GDM1 (cell line): ENCODE measurements around the gene RSU1.

Source experiments
- DNase-seq: peaks from one replicate; lab custom pipeline; 2025; lab: John Stamatoyannopoulos, UW

RSU1 gene

DNA sequence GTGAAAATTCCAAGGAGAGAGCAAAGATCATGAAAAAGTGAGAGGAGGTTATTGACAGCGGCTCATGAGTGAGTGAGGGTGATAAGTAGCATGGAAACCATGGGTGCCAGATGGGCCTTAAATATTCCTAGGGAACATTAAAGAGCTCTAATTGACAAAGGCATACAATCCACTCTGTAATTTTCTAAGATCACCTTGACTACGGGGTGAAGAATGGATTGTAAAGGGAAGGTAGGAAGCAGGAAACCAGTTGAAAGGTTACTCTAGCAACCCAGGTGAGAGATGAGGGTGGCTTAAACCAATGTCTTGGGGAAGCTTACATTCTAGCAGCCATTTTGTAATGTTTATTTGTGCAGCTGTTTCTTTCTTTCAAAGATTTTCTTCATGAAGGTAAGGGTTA is 75.7 kb downstream of the RSU1 start:
- no peak for DNase-seq

DNA sequence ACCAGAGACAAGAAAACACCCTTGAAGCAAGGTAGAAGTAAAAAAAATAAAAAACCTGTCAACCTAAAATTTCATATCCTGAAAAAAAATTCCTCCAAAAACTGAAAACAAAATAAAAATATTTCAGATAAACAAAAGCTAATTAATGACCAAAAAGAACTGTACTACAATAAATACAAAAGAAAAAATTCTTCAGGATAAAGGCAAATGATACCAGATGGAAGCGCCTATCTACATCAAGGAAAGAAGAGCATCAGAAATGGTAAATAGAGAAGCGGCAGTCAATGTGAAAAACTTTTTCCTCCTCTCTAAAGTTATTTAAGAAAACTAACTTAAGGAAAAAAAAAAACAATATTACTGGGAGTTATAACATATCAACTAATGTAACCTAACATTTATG is 79.8 kb downstream of the RSU1 start:
- DNase-seq = no peak

GRCh38 chr10:16735671-16736070 is 81.6 kb downstream of the RSU1 start:
- DNase-seq = no peak

DNA sequence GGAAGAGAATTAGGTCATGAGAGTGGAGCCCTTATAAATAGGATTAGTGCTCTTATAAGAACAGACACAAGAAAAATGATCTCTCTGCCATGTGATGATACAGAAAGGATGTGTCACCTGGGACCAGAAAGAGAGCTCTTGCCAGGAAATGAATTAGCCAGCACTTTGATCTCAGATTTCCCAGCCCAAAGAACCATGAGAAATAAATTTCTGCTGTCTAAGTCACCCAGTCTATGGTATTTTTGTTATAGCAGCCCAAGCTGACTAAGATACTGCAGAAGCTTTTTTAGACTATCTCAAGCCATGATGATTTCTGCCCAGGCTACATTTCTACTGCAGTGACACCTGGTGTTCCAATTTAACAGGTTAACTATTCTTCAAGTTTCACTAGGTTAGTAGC is 84.8 kb downstream of the RSU1 start:
- no peak for DNase-seq

- DNase-seq = no peak
Measured at GRCh38 chr10:16728266-16728665, 89.0 kb downstream of the RSU1 start.

GRCh38 chr10:16727666-16728065 is 89.6 kb downstream of the RSU1 start:
- DNase-seq = no peak

GRCh38 chr10:16724509-16724908 is 92.7 kb downstream of the RSU1 start:
- DNase-seq = no peak

DNA sequence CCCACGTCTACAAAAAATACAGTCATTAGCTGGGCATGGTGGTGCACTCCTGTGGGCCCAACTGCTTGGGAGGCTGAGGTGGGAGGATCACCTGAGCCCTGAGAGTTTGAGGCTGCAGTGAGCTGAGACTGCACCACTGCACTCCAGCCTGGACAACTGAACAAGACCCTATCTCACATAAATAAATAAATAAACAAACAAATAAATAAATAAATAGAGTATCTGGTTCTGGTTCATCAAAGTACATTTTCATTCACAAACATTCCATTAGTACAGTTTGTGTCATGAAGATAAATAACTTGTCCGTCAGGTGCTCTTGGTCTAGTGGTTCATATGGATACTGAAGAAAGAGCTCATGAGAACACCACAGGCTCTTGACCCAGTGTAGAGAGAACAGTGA is 96.4 kb downstream of the RSU1 start:
- no peak for DNase-seq

GRCh38 chr10:16717622-16718395 is 99.4 kb downstream of the RSU1 start:
- no peak for DNase-seq

- no peak for DNase-seq
Measured at GRCh38 chr10:16716051-16716450, 101.2 kb downstream of the RSU1 start.

- DNase-seq = no peak
Measured at GRCh38 chr10:16713290-16713689, 103.9 kb downstream of the RSU1 start.

GRCh38 chr10:16712883-16713282 is 104.3 kb downstream of the RSU1 start:
- no peak for DNase-seq

- DNase-seq = no peak
Measured at GRCh38 chr10:16700331-16700730, 116.9 kb downstream of the RSU1 start.

DNA sequence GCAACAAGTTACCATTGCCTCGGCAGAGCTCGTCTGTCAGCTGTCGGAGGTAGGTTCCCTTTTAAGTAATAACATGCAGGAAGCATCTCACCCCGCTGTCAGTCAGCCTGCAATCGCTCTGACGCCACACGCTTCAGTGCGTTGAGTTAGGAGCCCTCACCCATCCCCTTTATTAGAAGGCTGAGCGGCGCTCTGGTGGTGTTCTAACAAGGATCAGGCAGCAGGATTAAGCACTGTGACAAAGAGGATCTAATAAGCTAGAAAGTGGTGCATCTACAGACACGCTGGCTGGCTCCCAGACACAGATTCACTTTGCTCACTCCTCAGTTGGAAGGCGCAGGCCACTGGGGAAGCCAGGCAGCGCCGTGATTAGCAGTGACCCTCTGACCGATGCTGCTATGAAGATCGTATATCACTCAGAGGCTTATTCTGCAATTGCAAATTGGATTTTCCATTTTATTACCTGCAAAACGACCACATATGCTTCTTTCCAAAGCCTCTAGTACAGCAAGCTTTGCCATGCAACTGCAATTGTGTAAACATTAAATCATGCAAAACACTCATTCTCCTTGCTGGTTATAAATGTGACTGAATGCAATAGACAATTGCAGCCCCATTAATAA is 117.7 kb downstream of the RSU1 start:
- DNase-seq = no peak

- DNase-seq = no peak
Measured at GRCh38 chr10:16698461-16698860, 118.8 kb downstream of the RSU1 start.

GRCh38 chr10:16690417-16690816 is 126.8 kb downstream of the RSU1 start:
- no peak for DNase-seq

- DNase-seq = no peak
Measured at GRCh38 chr10:16689696-16690095, 127.5 kb downstream of the RSU1 start.

DNA sequence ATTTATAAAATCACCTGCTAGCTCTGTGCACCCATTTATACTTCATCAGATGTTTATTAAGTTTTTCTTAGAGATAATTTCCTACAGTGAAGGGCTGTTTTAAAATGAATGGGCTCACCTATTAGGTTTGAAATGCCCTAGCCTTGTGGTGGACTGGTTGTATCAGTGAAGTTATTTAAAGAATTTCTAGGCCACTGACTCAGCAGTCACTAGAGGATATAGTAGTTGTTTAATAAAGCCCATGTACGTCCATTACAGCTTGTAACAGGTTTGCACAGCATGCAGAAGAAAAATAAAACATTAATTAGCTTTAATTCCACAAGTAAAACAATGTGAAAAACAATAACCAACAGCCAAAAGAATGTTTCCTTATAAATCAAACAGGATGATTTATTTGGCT is 128.0 kb downstream of the RSU1 start:
- no peak for DNase-seq

GRCh38 chr10:16686054-16686902 is 130.9 kb downstream of the RSU1 start:
- DNase-seq = no peak

GRCh38 chr10:16685551-16685950 is 131.7 kb downstream of the RSU1 start:
- no peak for DNase-seq

DNA sequence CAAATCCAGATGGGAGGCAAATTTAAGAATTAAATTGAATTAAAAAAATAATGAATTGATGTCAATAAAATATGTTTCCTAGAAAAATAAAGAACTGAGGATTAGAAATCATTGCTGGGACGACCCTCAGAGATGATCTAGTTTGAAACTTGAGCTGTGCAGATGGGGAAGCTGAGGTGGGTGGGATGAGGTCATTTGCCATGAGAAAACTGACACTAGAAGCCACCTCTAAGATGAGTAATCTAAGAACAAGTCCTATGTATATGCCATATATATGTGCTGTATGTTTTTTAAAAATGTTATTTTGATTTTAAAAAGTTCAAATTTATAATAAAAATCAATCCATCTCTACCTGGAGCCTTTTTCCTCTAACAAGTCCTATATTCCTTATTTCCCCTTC is 135.7 kb downstream of the RSU1 start:
- DNase-seq = no peak

GRCh38 chr10:16679511-16679910 is 137.7 kb downstream of the RSU1 start:
- DNase-seq = no peak

GRCh38 chr10:16675334-16675733 is 141.9 kb downstream of the RSU1 start:
- DNase-seq = no peak
